Left ventricle myocardium inferior (tissue), 1 donor: Measurements from ENCODE around the gene CPA1. TPM values are rescaled to one million over a fixed set of nuclear protein-coding genes. Genes with fewer than 3 reads are reported as not detected.

ENCODE experiments used
- DNase-seq: peaks from one replicate; pipeline ENCODE4 v3.0.0-alpha.2; 2020
- H3K27ac ChIP-seq: fragments of 200-600 bp; replicated peaks from 2 replicates; pipeline ENCODE4 v1.8.0; 2021
- H3K27me3 ChIP-seq: fragments of 200-600 bp; 2 replicates; pipeline ENCODE4 v1.8.0; 2021; ENCODE audit warnings: low read depth
- H3K36me3 ChIP-seq: fragments of 200-600 bp; 2 replicates; pipeline ENCODE4 v1.8.0; 2021
- H3K4me1 ChIP-seq: fragments of 200-600 bp; 2 replicates; pipeline ENCODE4 v1.8.0; 2021
- H3K4me3 ChIP-seq: fragments of 200-600 bp; 2 replicates; pipeline ENCODE4 v1.8.0; 2021; ENCODE audit warnings: mild to moderate bottlenecking, moderate library complexity
- H3K9me3 ChIP-seq: fragments of 200-600 bp; replicated peaks from 2 replicates; pipeline ENCODE4 v1.8.0; 2021
- CTCF ChIP-seq: fragments of 200-600 bp; IDR thresholded peaks from 2 replicates; pipeline ENCODE4 v1.8.0; 2021; ENCODE audit warnings: antibody characterized with exemption, mild to moderate bottlenecking, borderline replicate concordance
- intact Hi-C: fragments of 100-400 bp; cut with micrococcal nuclease; formaldehyde crosslinking; loops from one replicate; pipeline ENCODE4 v1.11.0; 2022
- total RNA-seq: library from RNA; stranded (reverse); fragmentation: NEBNext Ultra II Directional; extraction: Animal tissue kit (Norgen Biotek cat#: 25700); gene quantifications from one replicate; pipeline ENCODE4 v1.2.1, GENCODE V29; 2021
- donor health status: DM: no; HTN: yes; CAD: no; lungs with severe emphysema.

Gene CPA1
- total RNA-seq, 1 donor from 2014 or later = not detected

GRCh38 chr7:130345725-130346124 is 34.6 kb upstream of the CPA1 start:
- H3K36me3 ChIP-seq = no peaks in the 10 kb centered on the region
- H3K4me1 ChIP-seq = peaks cover 4% of the 10 kb centered on the region
- H3K27ac ChIP-seq = no peak overlapping the region
- peaks cover 14% of the 10 kb centered on the region for H3K27me3 ChIP-seq
- intact Hi-C loops = no loop called here
- H3K4me3 ChIP-seq = no peak overlapping the region
- no peak for DNase-seq
- H3K9me3 ChIP-seq = peaks cover 13% of the 10 kb centered on the region
- TF ChIP-seq CTCF = no peak

- Histone ChIP-seq H3K27ac (no peak overlapping the region), H3K9me3 (peaks cover 13% of the 10 kb centered on the region), H3K4me1 (peaks cover 10% of the 10 kb centered on the region), H3K36me3 (no peaks in the 10 kb centered on the region), H3K4me3 (no peak overlapping the region), H3K27me3 (peaks cover 14% of the 10 kb centered on the region)
- intact Hi-C loops = no loop called here
- DNase-seq = no peak
- no peak for TF ChIP-seq CTCF
These were observed 34.0 kb upstream of the CPA1 start for GRCh38 chr7:130346177-130346905.

- intact Hi-C loops = no loop called here
- Histone ChIP-seq H3K4me1 (peaks cover 16% of the 10 kb centered on the region), H3K27me3 (peaks cover 16% of the 10 kb centered on the region), H3K27ac (no peak overlapping the region), H3K9me3 (peaks cover 9% of the 10 kb centered on the region), H3K36me3 (no peaks in the 10 kb centered on the region), H3K4me3 (no peak overlapping the region)
- DNase-seq = no peak
- no peak for TF ChIP-seq CTCF
These were observed 33.4 kb upstream of the CPA1 start for GRCh38 chr7:130346941-130347340.

GRCh38 chr7:130349911-130350782 is 30.1 kb upstream of the CPA1 start:
- DNase-seq = no peak
- no peak for TF ChIP-seq CTCF
- intact Hi-C loops = no loop called here
- Histone ChIP-seq H3K36me3 (no peaks in the 10 kb centered on the region), H3K27ac (peak overlapping the region; percentile 75), H3K27me3 (peaks cover 22% of the 10 kb centered on the region), H3K9me3 (no peaks in the 10 kb centered on the region), H3K4me3 (no peak overlapping the region), H3K4me1 (peaks cover 24% of the 10 kb centered on the region)

GRCh38 chr7:130350945-130351790 is 29.1 kb upstream of the CPA1 start:
- Histone ChIP-seq H3K27me3 (peaks cover 18% of the 10 kb centered on the region), H3K9me3 (no peaks in the 10 kb centered on the region), H3K4me1 (peaks cover 29% of the 10 kb centered on the region), H3K36me3 (no peaks in the 10 kb centered on the region), H3K4me3 (no peak overlapping the region), H3K27ac (peak overlapping the region; percentile 75)
- intact Hi-C loops = no loop called here
- TF ChIP-seq CTCF = no peak
- peak; percentile 34 for DNase-seq
